HT-29 (cell line): ENCODE results near the gene KLF13. TPM values are rescaled to one million over a fixed set of nuclear protein-coding genes. Genes with fewer than 3 reads are reported as not detected.
"Not testable (repeated sequence)": the region's sequence is repeated elsewhere in the genome, so short reads cannot be mapped to it uniquely, and the experiment has no call there.

Experiments
- DNase-seq: peaks from one replicate; pipeline ENCODE4 v3.0.0-alpha.2; 2015; ENCODE audit warnings: low spot score
- total RNA-seq: library from RNA; depleted of rRNA; stranded (reverse); fragments of >200 nt; shearing (Covaris generic); gene quantifications from 2 replicates; pipeline ENCODE4 v1.2.3, GENCODE V29; 2014

KLF13 gene
- total RNA-seq, 1 experiment from 2014 or later = 52.7 TPM

DNA sequence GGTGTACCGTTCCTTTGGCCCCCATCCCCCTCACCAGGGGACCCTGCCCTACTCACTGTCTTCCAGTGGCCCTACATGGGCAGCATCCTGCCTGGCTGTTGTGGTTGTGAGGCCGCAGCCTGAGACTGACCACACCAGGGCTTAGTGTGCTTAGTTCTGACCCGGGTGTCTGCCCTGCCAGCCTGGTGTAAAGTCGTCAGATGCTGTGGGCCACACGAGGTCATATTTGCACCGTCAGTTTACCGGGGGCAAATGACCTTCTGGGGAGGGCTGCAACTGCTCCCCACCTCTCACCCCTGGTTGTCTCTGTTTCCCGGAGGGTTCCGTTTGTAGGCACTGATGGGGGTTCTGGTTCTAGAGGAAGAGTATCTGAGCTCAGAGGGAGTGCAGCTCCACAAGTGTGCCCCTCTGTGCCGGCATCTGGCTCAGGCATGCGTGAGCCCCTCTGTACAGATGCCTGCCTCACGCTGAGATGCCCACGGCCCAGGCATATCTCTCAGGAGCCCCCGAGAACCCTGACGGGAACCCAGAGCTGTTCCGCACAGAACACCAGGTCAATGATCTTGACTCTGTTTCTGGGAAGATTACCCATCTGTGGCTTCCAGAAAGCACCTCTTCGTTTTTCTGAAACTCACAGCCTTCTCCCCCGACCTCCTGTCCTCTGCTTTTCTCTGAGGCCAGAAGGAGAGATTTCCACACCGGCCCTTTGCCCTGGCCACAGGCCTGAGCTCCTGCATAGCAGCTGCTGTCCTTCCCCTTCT, 19.2 kb downstream of the KLF13 start:
- DNase-seq = no peak

- no peak for DNase-seq
These were observed 19.9 kb downstream of the KLF13 start for GRCh38 chr15:31346367-31347066.

GRCh38 chr15:31347067-31347975, 20.7 kb downstream of the KLF13 start:
- DNase-seq = no peak

- no peak for DNase-seq
These were observed 21.6 kb downstream of the KLF13 start for GRCh38 chr15:31347981-31348803.

DNA sequence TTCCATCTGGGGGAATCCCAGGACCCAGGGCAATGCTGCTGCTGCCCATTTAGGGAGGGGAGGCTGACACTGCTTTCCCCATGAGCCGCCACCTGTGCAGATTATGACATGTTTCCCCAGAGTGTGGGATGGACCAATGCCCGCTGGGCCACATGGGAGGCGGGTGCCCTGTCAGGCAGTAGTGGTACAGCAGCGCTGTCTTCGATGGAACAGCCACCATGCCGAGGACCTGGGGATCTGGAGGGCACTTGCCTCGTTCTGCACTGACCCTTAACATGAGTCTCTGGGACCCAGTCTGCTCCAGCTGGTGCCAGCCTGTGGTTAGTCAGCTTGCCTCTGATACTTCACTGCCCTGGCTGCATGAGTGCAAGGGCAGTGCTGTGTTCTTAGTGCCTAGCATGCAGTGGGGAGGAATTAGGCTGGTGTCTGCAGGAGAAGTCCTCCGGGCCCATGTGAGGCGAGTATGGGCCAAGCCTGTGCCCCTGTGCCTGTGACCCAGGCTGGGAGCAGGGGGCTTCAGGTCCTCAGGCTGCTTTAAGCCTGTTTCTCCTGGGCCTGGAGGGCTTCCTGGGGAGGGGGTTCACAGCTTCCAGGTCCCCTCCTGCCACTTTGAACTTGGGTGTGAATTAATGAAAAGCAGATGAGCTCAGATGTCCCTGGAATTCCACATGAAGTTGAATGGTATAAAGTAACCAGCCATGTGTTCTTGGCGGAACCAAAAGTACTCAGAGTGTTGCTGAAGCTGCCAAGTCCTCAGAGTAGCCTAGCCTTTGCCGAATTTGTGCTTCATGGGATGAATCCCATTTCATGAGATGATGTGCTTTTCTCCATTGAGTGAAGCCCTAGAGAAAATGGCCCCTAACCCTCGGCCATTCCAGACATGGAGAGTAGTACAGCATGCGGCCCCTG, 22.9 kb downstream of the KLF13 start:
- DNase-seq = no peak

- DNase-seq = no peak
These were observed 24.1 kb downstream of the KLF13 start for GRCh38 chr15:31350771-31351170.

DNA sequence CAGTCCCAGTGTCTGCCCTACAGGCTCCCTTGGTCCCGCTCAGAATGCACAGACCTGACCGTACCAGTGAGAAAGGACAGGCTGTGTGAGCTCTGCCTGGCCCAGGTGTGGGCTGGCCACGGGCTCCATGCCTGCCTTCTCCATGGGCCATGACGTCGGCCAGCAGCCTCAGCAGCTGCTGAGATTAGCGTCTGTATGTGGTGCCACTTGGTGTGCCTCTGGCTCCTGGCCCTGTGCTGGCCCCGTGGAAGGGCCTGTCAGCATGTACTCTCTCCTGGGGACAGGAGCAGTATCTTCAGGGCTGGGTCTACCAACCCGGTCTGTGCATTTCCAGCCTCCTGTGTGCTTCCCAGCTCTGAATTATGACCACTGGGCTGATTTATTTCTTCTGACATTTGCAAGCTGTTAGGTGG, 25.7 kb downstream of the KLF13 start:
- DNase-seq = no peak

DNA sequence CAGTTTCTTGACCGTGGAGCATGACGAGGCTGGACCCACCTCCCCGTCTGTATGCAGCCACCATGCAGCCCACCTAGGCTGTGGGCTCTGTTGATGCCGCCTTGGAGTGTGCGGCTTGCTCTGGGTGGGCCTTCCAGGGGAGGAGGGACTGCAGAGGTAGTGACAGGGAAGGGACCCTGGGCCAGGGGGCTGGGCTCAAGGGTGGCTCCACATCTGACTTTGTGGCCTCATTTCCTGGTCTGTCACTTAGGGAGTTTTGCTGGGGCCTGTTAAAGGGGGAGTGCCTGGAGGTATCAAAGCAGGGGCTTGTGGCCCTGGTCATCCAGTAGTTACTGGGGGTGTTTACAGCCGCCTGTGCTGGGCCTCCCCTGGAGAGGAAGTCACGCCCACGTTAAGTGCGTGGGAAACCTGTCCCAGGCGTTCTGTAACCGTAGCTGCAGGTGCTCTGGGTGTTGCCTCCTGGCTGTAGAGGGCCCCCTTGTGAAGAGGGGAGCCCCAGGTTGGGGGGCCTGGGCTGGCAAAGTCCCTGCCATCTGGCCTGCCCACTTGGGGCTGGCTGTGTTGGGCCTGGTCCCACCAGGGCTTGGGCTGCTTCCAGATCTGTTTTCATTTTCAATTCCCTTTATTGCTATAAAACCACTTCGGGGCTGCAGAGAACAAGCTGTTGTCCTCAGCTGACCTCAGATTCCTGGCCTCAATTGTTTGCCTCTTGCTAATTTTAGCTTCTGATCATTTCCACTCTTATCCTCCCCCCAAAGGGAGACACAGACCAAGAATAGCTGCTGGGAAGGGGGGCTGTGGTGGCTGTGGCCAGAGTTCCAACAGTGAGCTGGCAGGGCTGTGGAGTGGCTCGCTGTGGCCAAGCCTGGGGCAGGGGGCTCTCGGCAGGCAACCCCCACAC, 26.5 kb downstream of the KLF13 start:
- no peak for DNase-seq

- DNase-seq = no peak
These were observed 27.3 kb downstream of the KLF13 start for GRCh38 chr15:31353931-31354330.

- not testable (repeated sequence) for DNase-seq
These were observed 29.5 kb downstream of the KLF13 start for GRCh38 chr15:31356097-31356496.

DNA sequence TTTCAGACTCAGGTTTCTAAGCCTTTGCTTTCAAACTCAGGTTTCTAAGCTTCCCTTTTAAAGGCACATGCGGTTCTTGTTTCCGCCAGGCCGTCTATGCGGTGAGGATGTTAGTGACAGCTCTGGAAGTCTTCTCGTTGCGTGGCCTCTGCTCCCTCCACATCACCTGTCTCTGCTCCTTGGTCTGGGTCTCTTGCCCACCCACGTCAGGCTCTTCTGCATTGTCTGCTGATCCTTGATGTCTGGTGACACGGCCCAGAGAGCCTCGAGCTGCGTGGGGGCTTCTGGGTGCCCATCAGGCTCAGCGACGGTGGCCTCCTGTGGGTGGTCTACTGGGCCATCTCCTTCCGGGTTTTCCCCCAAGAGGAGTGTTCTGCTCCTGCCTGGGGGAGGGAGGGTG, 30.5 kb downstream of the KLF13 start:
- no peak for DNase-seq

GRCh38 chr15:31358163-31358562, 31.5 kb downstream of the KLF13 start:
- DNase-seq = no peak

DNA sequence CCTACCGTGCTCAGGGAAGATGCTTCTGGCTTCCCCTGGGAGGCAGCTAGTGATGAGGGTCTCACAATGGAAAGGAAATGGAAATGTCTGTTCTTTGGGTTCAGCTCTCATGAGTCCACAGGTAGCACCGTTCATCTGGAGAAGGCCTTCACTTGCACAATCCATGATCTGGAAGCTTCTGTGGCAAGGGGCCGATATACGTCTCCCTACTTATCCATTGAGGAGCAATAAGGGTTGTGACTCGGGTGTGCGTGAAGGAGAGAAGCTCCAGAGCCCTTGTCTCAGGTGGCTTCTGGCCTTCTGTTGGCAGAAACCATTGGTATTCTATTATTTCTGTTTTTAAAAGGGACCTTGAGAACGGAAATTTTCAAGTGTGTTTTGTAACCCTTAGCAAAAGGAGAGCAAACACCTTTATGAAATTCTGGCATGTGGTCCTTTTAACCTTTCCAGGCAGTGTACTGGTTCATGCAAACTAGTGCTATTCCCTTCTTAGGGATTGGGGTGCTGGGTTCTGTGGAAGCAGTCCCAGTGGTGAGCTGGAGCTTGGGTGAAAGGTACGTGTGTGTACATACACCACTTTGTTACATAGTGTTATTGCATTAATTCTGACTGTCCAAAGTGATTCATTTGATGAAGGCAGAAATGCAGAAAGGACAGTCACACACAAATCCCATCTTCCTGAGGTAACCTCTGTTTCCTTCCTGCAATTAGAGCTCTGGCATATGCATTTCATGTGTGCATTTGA, 32.5 kb downstream of the KLF13 start:
- DNase-seq = no peak

GRCh38 chr15:31359702-31360111, 33.1 kb downstream of the KLF13 start:
- no peak for DNase-seq

GRCh38 chr15:31360158-31360561, 33.5 kb downstream of the KLF13 start:
- DNase-seq = no peak

GRCh38 chr15:31360843-31361763, 34.5 kb downstream of the KLF13 start:
- peak; percentile 40 for DNase-seq
